Neuronal stem cell (in vitro differentiated cells): ENCODE measurements around the gene CTNND2.

Experiments
- DNase-seq: peaks from one replicate; pipeline ENCODE4 v3.0.0-alpha.2; 2013; ENCODE audit warnings: low spot score
- H2AFZ ChIP-seq: one replicate; pipeline ENCODE4 v1.6.1; 2013; ENCODE audit warnings: mild to moderate bottlenecking, low read length, inconsistent platforms
- H2AK5ac ChIP-seq: 2 replicates; pipeline ENCODE4 v1.6.1; 2013; ENCODE audit warnings: low read depth, mild to moderate bottlenecking, inconsistent platforms, low read length, moderate library complexity, mixed read lengths
- H2BK120ac ChIP-seq: 2 replicates; pipeline ENCODE4 v1.6.1; 2013; ENCODE audit warnings: low read depth, mild to moderate bottlenecking, inconsistent platforms, low read length, moderate library complexity, mixed read lengths
- H2BK12ac ChIP-seq: one replicate; pipeline ENCODE4 v1.6.1; 2013; ENCODE audit warnings: low read length, inconsistent platforms
- H2BK15ac ChIP-seq: 2 replicates; pipeline ENCODE4 v1.6.1; 2013; ENCODE audit warnings: mild to moderate bottlenecking, low read length, inconsistent platforms, mixed read lengths
- H2BK5ac ChIP-seq: one replicate; pipeline ENCODE4 v1.6.1; 2013; ENCODE audit warnings: inconsistent platforms, mild to moderate bottlenecking, low read length, moderate library complexity
- H3K14ac ChIP-seq: one replicate; pipeline ENCODE4 v1.6.1; 2013; ENCODE audit warnings: low read length, inconsistent platforms
- H3K18ac ChIP-seq: 2 replicates; pipeline ENCODE4 v1.6.1; 2013; ENCODE audit warnings: low read length, inconsistent platforms
- H3K23ac ChIP-seq: 2 replicates; pipeline ENCODE4 v1.6.1; 2013; ENCODE audit warnings: low read depth, mild to moderate bottlenecking, mixed read lengths, low read length, inconsistent platforms; ENCODE audit not compliant: poor library complexity
- H3K27ac ChIP-seq: replicated peaks from 3 replicates; pipeline ENCODE4 v1.5.1; 2013; ENCODE audit warnings: low read length, inconsistent platforms
- H3K27me3 ChIP-seq, 3 experiments: 2 replicates each; pipeline ENCODE4 v1.6.1; 2013; ENCODE audit warnings: low read length in 3 of 3, mild to moderate bottlenecking in 2 of 3, inconsistent platforms in 1 of 3, low read depth in 1 of 3, mixed read lengths in 1 of 3, moderate library complexity in 1 of 3; ENCODE audit not compliant: control insufficient read depth in 3 of 3, insufficient read depth in 3 of 3
- H3K36me3 ChIP-seq, 2 donors: replicated peaks in 1 of 2; 2 replicates each; pipeline ENCODE4 v1.6.1; 2013; ENCODE audit warnings: low read length in 2 of 2; ENCODE audit not compliant: control insufficient read depth in 2 of 2, insufficient read depth in 2 of 2
- H3K4ac ChIP-seq: 2 replicates; pipeline ENCODE4 v1.6.1; 2013; ENCODE audit warnings: inconsistent platforms, mild to moderate bottlenecking, low read length, moderate library complexity
- H3K4me1 ChIP-seq, 2 donors: 1 replicate in 1 of 2; 2 replicates in 1 of 2; pipeline ENCODE4 v1.6.1; 2013; ENCODE audit warnings: low read length in 2 of 2, low read depth in 1 of 2; ENCODE audit not compliant: control insufficient read depth in 2 of 2, insufficient read depth in 1 of 2
- H3K4me2 ChIP-seq: one replicate; pipeline ENCODE4 v1.6.1; 2013; ENCODE audit warnings: mild to moderate bottlenecking, low read length, inconsistent platforms; ENCODE audit not compliant: insufficient read depth, poor library complexity, severe bottlenecking
- H3K4me3 ChIP-seq, 2 donors: 2 replicates each; pipeline ENCODE4 v1.5.1; 2013; ENCODE audit warnings: low read length in 2 of 2, mild to moderate bottlenecking in 2 of 2, inconsistent platforms in 1 of 2, moderate library complexity in 1 of 2
- H3K79me1 ChIP-seq: one replicate; pipeline ENCODE4 v1.6.1; 2013; ENCODE audit warnings: low read depth, mild to moderate bottlenecking, inconsistent platforms, low read length, moderate library complexity
- H3K9ac ChIP-seq: one replicate; pipeline ENCODE4 v1.6.1; 2013; ENCODE audit warnings: mild to moderate bottlenecking, low read depth, low read length, inconsistent platforms; ENCODE audit not compliant: poor library complexity
- H3K9me3 ChIP-seq, 2 donors: replicated peaks in 1 of 2; 2 replicates each; pipeline versions ENCODE3 to v1.6.1; 2013; ENCODE audit warnings: low read length in 2 of 2, mild to moderate bottlenecking in 2 of 2, inconsistent platforms in 1 of 2, low read depth in 1 of 2, mixed read lengths in 1 of 2, moderate library complexity in 1 of 2; ENCODE audit not compliant: control insufficient read depth in 2 of 2, insufficient read depth in 1 of 2
- H4K8ac ChIP-seq: one replicate; pipeline ENCODE4 v1.6.1; 2013; ENCODE audit warnings: low read depth, mild to moderate bottlenecking, inconsistent platforms, low read length, moderate library complexity
- H4K91ac ChIP-seq: one replicate; pipeline ENCODE4 v1.6.1; 2013; ENCODE audit warnings: low read length, low read depth, mild to moderate bottlenecking, inconsistent platforms; ENCODE audit not compliant: poor library complexity
- WGBS, 2 donors: extraction: QIAGEN DNeasy Blood & Tissue Kit; methylation state at CpG; one replicate each; pipeline ENCODE4 v1.1.7; 2013; ENCODE audit warnings: missing lambda C conversion rate in 2 of 2, mixed read lengths in 1 of 2; ENCODE audit not compliant: insufficient read length in 2 of 2, insufficient replicate concordance in 1 of 2; ENCODE audit errors: extremely low coverage in 2 of 2; 5-methylcytosine and 5-hydroxymethylcytosine counted together

CTNND2 gene

DNA sequence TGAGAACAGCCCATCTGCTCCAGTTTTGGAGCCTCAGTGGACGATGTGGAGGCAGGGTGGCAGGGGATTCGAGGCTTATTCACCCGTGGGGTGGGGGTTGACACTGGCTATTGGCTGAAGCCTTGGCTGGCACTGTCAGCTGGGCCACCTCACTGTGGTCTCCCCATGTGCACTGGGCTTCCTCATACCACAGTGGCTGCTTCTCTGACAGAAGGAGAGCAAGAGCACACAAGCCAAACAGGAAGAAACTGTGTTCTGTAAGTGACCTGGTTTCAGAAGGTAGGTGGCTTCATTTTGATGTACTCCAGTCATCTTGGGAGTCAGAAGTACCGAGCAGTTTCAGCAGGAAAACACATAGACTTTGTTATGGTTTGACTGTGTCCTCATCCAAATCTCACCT is 24.7 kb upstream of the CTNND2 start:
- H3K79me1 ChIP-seq: no peaks in the 10 kb centered on the region
- H2AFZ ChIP-seq: no peak overlapping the region
- WGBS, 2 donors: no CpG with 5 or more reads among the region's 4 CpGs
- DNase-seq: no peak
- H2BK5ac ChIP-seq: no peak overlapping the region
- no peak overlapping the region for H3K9ac ChIP-seq
- no peak overlapping the region for H3K4ac ChIP-seq
- no peak overlapping the region for H2BK120ac ChIP-seq
- H3K27ac ChIP-seq: no peak overlapping the region
- no peak overlapping the region for H3K14ac ChIP-seq
- H3K27me3 ChIP-seq: no peaks in the 10 kb centered on the region
- no peak overlapping the region for H2AK5ac ChIP-seq
- no peak overlapping the region for H3K18ac ChIP-seq
- H4K91ac ChIP-seq: no peak overlapping the region
- H3K4me3 ChIP-seq: no peak overlapping the region
- H3K9me3 ChIP-seq: no peaks in the 10 kb centered on the region
- no peak overlapping the region for H2BK15ac ChIP-seq
- H3K36me3 ChIP-seq: no peaks in the 10 kb centered on the region
- no peaks in the 10 kb centered on the region for H3K4me1 ChIP-seq
- no peak overlapping the region for H2BK12ac ChIP-seq
- H3K4me2 ChIP-seq: no peak overlapping the region
- no peak overlapping the region for H3K23ac ChIP-seq
- H4K8ac ChIP-seq: no peak overlapping the region

DNA sequence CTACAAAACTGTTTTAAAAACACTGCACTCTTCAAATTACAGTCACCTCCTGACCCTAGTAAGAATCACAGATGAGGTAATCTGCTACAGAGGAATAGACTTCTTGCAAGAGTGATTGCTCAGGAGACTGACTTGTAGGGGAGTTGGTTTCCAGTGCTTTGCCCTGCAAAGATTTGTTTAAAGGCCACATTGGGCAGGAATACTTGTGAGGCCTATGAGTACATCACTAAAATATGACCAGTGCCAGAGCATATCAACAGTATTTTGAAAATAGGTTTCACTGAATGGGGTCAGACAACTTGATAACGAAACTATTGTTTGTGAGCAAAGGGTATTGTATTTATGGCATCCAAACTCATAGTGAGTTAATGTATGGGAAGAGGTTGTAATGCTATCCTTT is 21.5 kb upstream of the CTNND2 start:
- H3K4me2 ChIP-seq: no peak overlapping the region
- WGBS, 2 donors: no CpG with 5 or more reads among the region's 1 CpG

DNA sequence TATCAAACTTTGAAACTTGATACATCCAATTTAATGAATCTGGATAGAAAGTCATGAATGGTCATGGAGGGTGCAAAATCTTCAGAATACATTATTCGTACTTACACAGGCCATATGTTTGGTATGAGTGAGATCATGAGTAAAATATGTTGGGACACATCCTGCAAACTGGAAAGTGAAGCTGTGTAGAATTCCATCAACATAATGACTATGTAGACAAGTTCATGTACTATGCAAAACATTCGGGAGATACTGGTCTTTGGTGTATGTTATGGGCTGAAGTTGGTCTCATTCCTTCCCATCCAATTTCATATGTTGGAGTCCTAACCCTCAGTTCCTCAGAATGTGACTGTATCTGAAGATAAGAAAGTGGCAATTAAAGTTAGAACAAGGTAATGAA is 18.1 kb upstream of the CTNND2 start:
- H3K4ac ChIP-seq: no peak overlapping the region
- H3K18ac ChIP-seq: no peak overlapping the region
- H3K79me1 ChIP-seq: no peaks in the 10 kb centered on the region
- no peak overlapping the region for H2BK12ac ChIP-seq
- H2BK5ac ChIP-seq: no peak overlapping the region
- no CpG with 5 or more reads among the region's 2 CpGs for WGBS, 2 donors
- no peak overlapping the region for H3K4me3 ChIP-seq
- no peaks in the 10 kb centered on the region for H3K9me3 ChIP-seq
- no peak overlapping the region for H2BK120ac ChIP-seq
- H4K8ac ChIP-seq: no peak overlapping the region
- no peaks in the 10 kb centered on the region for H3K36me3 ChIP-seq
- no peak overlapping the region for H2AK5ac ChIP-seq
- DNase-seq: no peak
- H2BK15ac ChIP-seq: no peak overlapping the region
- no peak overlapping the region for H3K14ac ChIP-seq
- no peak overlapping the region for H4K91ac ChIP-seq
- no peak overlapping the region for H2AFZ ChIP-seq
- no peak overlapping the region for H3K4me2 ChIP-seq
- H3K4me1 ChIP-seq: no peaks in the 10 kb centered on the region
- H3K27me3 ChIP-seq: no peaks in the 10 kb centered on the region
- no peak overlapping the region for H3K27ac ChIP-seq
- H3K9ac ChIP-seq: no peak overlapping the region
- no peak overlapping the region for H3K23ac ChIP-seq

More for the DNA sequence above, 21.5 kb upstream of the CTNND2 start:
- Histone ChIP-seq H2BK12ac (no peak overlapping the region), H2BK5ac (no peak overlapping the region), H2BK15ac (no peak overlapping the region), H3K23ac (no peak overlapping the region), H4K8ac (no peak overlapping the region), H3K9ac (no peak overlapping the region), H3K27me3 (no peaks in the 10 kb centered on the region), H3K4ac (no peak overlapping the region), H3K4me3 (no peak overlapping the region), H3K27ac (no peak overlapping the region), H2BK120ac (no peak overlapping the region), H3K79me1 (no peaks in the 10 kb centered on the region), H2AFZ (no peak overlapping the region), H3K36me3 (no peaks in the 10 kb centered on the region), H3K9me3 (no peaks in the 10 kb centered on the region), H3K18ac (no peak overlapping the region), H4K91ac (no peak overlapping the region), H2AK5ac (no peak overlapping the region), H3K4me1 (no peaks in the 10 kb centered on the region), H3K14ac (no peak overlapping the region)
- DNase-seq: no peak

DNA sequence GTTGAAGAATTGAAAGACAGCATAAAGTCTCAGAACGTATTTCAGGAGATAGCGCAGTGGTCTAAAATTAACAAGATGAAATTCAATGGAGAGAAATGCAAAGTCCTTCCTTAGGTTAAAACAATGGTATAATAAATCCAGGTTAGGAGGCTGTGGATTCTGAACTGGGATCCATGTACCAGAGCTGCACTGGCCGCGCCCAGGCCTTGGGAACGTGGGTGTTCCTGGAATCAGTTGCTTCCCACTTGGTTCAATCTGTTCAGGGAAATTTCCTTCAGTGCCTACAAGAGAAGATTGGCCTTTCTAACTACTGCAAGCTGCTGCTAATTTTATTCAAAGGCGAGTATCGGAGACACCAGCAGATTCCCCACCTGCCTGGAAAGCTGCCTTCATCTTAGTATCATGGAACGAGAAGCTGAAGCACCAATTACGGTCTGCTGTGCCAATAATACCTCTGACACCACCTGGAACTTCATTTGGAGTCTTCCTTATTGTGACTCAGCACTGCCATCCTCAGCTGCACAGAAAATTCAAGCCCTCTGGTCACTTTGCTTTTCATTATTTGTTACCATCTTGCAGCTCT is 14.3 kb upstream of the CTNND2 start:
- Histone ChIP-seq H3K23ac (no peak overlapping the region), H2BK120ac (no peak overlapping the region), H3K9ac (no peak overlapping the region), H3K79me1 (no peaks in the 10 kb centered on the region), H3K18ac (no peak overlapping the region), H3K4me2 (no peak overlapping the region), H2BK12ac (no peak overlapping the region), H3K27me3 (no peaks in the 10 kb centered on the region), H2AK5ac (no peak overlapping the region), H2AFZ (no peak overlapping the region), H3K4me3 (no peak overlapping the region), H3K4me1 (no peaks in the 10 kb centered on the region), H4K8ac (no peak overlapping the region), H4K91ac (no peak overlapping the region), H3K14ac (no peak overlapping the region), H3K4ac (no peak overlapping the region), H3K36me3 (no peaks in the 10 kb centered on the region), H2BK15ac (no peak overlapping the region), H3K9me3 (no peaks in the 10 kb centered on the region), H3K27ac (no peak overlapping the region), H2BK5ac (no peak overlapping the region)
- no CpG with 5 or more reads among the region's 9 CpGs for WGBS, 2 donors
- no peak for DNase-seq
